Measurements from ENCODE around the gene INTS12. TPM values are rescaled to one million over a fixed set of nuclear protein-coding genes. Genes with fewer than 3 reads are reported as not detected.

INTS12 gene
- total and polyA plus RNA-seq, 2 of the 8 experiments (the other 6 are each of a cell fraction or from before 2014, with no cell fraction given): 12.3 to 14.1 TPM

GRCh38 chr4:105674011-105674410 is 34.5 kb downstream of the INTS12 start:
- DNase-seq (ENCODE audit: low read depth in 1 of 2, low spot score in 2 of 2) (no peak), FAIRE-seq (no peak)
- 74% methylated on average over 1 of the region's 1 CpG; no CpG with 5 or more reads in 1 of the 2 experiments for WGBS, 2 experiments (ENCODE audit: extremely low coverage in 1 of 2, insufficient coverage in 1 of 2, insufficient read length in 1 of 2, insufficient replicate concordance in 2 of 2, low coverage in 1 of 2, low lambda C conversion rate in 2 of 2, missing lambda C conversion rate in 1 of 2)
- no peak overlapping the region for H3K23ac ChIP-seq (ENCODE audit: insufficient read length)
- no peak overlapping the region for H2BK120ac ChIP-seq (replicated peaks; ENCODE audit: low read depth, low read length)
- H2BK5ac ChIP-seq (ENCODE audit: low read depth, low read length): no peak overlapping the region
- no peak overlapping the region for H2AK5ac ChIP-seq (ENCODE audit: low read depth, low read length)
- no peak overlapping the region for H4K91ac ChIP-seq (replicated peaks; ENCODE audit: insufficient read length, low read length)
- no peak overlapping the region for H2BK15ac ChIP-seq (ENCODE audit: low read length)
- H2BK20ac ChIP-seq (ENCODE audit: low read length): no peak overlapping the region
- H3K9me3 ChIP-seq (ENCODE audit: insufficient read depth in 2 of 2, low read depth in 1 of 2, low read length in 1 of 2): no peaks in the 10 kb centered on the region
- H3K14ac ChIP-seq (ENCODE audit: insufficient read length): no peak overlapping the region
- no peak overlapping the region for H2AFZ ChIP-seq (ENCODE audit: low read length)
- H3K9ac ChIP-seq (replicated peaks in 1 of 4; ENCODE audit: extremely low read depth in 1 of 4, low read depth in 3 of 4, low read length in 3 of 4): no peak overlapping the region
- H3K79me2 ChIP-seq (ENCODE audit: control insufficient read depth in 1 of 2, insufficient read depth in 2 of 2, low read length in 2 of 2): no peaks in the 10 kb centered on the region
- no peaks in the 10 kb centered on the region for H4K20me1 ChIP-seq (replicated peaks in 1 of 2; ENCODE audit: control insufficient read depth in 1 of 2, insufficient read depth in 2 of 2, low read length in 2 of 2)
- no peak overlapping the region for H3K4ac ChIP-seq (replicated peaks; ENCODE audit: insufficient read length, low read depth, low read length)
- no peak overlapping the region for H4K8ac ChIP-seq (ENCODE audit: extremely low read depth, insufficient read depth, low read length)
- H3K4me1 ChIP-seq (replicated peaks in 1 of 4; ENCODE audit: control insufficient read depth in 3 of 4, insufficient read depth in 4 of 4, low read length in 3 of 4): peaks cover 0 to 1% (median 0%) of the 10 kb centered on the region in 4 experiments; a peak in 1 of 7 replicates
- POLR2A ChIA-PET (ENCODE audit: partially characterized antibody): no interaction called here
- CTCF ChIA-PET (ENCODE audit: partially characterized antibody): no interaction called here
- H3K56ac ChIP-seq (replicated peaks; ENCODE audit: insufficient read length, low read depth, low read length): no peak overlapping the region
- H3K4me3 ChIP-seq (ENCODE audit: extremely low read depth in 1 of 4, insufficient read depth in 2 of 4, low read depth in 3 of 4, low read length in 4 of 4): no peak overlapping the region
- H3K27ac ChIP-seq (ENCODE audit: low read depth, low read length): no peak overlapping the region
- H2BK12ac ChIP-seq (ENCODE audit: low read depth, low read length): no peak overlapping the region
- no peaks in the 10 kb centered on the region for H3K27me3 ChIP-seq (replicated peaks in 1 of 4; ENCODE audit: control insufficient read depth in 3 of 4, extremely low read depth in 1 of 4, insufficient read depth in 3 of 4, low read length in 3 of 4)
- no peak overlapping the region for H3K18ac ChIP-seq (ENCODE audit: extremely low read depth, low read length)
- H3K23me2 ChIP-seq (ENCODE audit: low read depth, low read length): no peaks in the 10 kb centered on the region
- no peaks in the 10 kb centered on the region for H3K36me3 ChIP-seq (ENCODE audit: control insufficient read depth in 2 of 4, insufficient read depth in 4 of 4, low read length in 3 of 4)
- no peaks in the 10 kb centered on the region for H3K79me1 ChIP-seq (ENCODE audit: low read depth, low read length)
- H3K4me2 ChIP-seq (ENCODE audit: insufficient read depth in 1 of 2, low read depth in 2 of 2, low read length in 2 of 2): no peak overlapping the region
- no peak overlapping the region for H4K5ac ChIP-seq (ENCODE audit: insufficient read length, low read depth, low read length)
- no peak for TF ChIP-seq SRF (IDR thresholded peaks at IDR 0.05; ENCODE audit: low read depth, low read length)
- TF ChIP-seq JUN (IDR thresholded peaks at IDR 0.05; ENCODE audit: low read depth, low read length): no peak
- no peak for TF ChIP-seq CBX8 (IDR thresholded peaks at IDR 0.05; ENCODE audit: borderline replicate concordance, low read depth, low read length)
- TF ChIP-seq BCL11A (IDR thresholded peaks at IDR 0.05; ENCODE audit: low read depth in 2 of 2, low read length in 2 of 2): no peak
- TF ChIP-seq CTBP2 (IDR thresholded peaks at IDR 0.05; ENCODE audit: borderline replicate concordance, insufficient read depth, insufficient read length, low read length): no peak
- TF ChIP-seq SP4 (IDR thresholded peaks at IDR 0.05; ENCODE audit: low read length): no peak
- no peak for TF ChIP-seq CREB1 (IDR thresholded peaks at IDR 0.05)
- TF ChIP-seq GTF2F1 (IDR thresholded peaks at IDR 0.05; ENCODE audit: borderline replicate concordance, low read depth, low read length): no peak
- no peak for TF ChIP-seq RBBP5 (IDR thresholded peaks at IDR 0.05; ENCODE audit: borderline replicate concordance, low read depth, low read length)
- TF ChIP-seq, protein P1, sequence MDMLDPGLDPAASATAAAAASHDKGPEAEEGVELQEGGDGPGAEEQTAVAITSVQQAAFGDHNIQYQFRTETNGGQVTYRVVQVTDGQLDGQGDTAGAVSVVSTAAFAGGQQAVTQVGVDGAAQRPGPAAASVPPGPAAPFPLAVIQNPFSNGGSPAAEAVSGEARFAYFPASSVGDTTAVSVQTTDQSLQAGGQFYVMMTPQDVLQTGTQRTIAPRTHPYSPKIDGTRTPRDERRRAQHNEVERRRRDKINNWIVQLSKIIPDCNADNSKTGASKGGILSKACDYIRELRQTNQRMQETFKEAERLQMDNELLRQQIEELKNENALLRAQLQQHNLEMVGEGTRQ (IDR thresholded peaks at IDR 0.05; ENCODE audit: low read length): no peak
- no peak for TF ChIP-seq CEBPB (IDR thresholded peaks at IDR 0.05; ENCODE audit: low read depth, low read length)
- no peak for TF ChIP-seq TAF7 (optimal IDR thresholded peaks at IDR 0.05; ENCODE audit: borderline replicate concordance, low read depth, low read length)
